HG02759 (cell line): ENCODE results near the gene TAF1D.
"Not testable (repeated sequence)": the region's sequence is repeated elsewhere in the genome, so short reads cannot be mapped to it uniquely, and the experiment has no call there.

Experiments used
- ATAC-seq: cut with Tn5 transposase; IDR thresholded peaks from one replicate; pipeline ENCODE4 v1.9.1; 2021; ENCODE audit warnings: mild to moderate bottlenecking, moderate library complexity; ENCODE audit not compliant: unreplicated experiment

TAF1D gene

DNA sequence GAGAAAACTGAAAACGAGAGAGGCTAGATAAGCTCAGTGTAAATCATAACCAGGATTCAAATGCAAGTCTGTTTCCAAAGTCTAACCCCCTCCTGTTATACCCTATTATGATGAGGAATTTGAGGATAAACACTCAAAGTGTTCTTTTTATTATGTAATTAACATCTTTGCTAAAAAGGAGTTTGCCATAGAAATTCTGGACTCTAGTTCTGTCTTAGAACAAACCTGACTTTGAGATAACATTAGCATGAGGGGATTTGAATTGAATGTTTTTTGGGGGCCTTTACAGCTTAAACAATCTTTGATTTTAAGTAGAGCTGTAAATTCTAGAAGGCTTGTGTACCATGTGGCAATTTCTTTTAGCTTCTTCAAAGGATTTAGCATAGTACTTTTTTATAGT is 9.7 kb upstream of the TAF1D start:
- ATAC-seq: no peak

- ATAC-seq: peak; percentile 85
Observed at GRCh38 chr11:93747122-93747521, 5.8 kb upstream of the TAF1D start.

- ATAC-seq: no peak
Observed at GRCh38 chr11:93746101-93746500, 4.8 kb upstream of the TAF1D start.

- not testable (repeated sequence) for ATAC-seq
Observed at GRCh38 chr11:93745005-93745755, 3.9 kb upstream of the TAF1D start.

GRCh38 chr11:93744669-93745004 is 3.3 kb upstream of the TAF1D start:
- no peak for ATAC-seq

GRCh38 chr11:93743291-93743690 is 2.0 kb upstream of the TAF1D start:
- ATAC-seq: no peak

DNA sequence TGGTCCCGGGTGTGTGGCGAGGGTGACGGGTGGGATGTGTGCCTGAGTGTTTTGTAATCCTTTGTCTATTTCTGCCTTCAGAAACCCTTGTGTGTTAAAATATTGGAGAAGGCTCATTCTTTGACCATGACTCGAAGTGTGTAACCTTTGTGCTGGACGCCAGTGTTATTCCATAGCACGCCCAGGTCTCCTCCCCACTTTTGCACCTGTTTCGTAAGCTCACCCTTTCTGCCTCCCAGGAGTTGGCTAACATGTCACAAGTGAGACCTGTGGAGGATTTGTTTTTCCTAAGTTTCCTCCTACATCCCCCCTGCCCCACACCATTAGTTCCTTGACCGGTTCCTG is 559 bp upstream of the TAF1D start:
- peak; percentile 12 for ATAC-seq

DNA sequence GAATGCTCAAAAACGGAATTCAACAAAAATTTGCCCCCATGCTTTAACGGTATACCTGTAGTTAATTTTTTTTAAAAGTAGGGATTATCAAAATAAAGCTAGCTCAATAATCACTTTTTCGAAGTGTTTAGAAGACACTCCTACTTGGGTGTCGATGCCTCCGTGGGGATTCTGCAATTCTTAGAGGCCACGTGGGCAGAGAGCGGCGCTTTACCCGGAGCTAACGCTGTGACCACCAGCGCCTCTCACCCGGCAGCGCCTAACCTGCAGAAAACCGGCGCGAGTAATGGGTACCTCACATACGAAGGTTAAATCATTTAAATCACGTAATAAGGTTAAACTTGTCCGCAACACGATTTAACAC is 583 bp downstream of the TAF1D start:
- peak; percentile 32 for ATAC-seq

DNA sequence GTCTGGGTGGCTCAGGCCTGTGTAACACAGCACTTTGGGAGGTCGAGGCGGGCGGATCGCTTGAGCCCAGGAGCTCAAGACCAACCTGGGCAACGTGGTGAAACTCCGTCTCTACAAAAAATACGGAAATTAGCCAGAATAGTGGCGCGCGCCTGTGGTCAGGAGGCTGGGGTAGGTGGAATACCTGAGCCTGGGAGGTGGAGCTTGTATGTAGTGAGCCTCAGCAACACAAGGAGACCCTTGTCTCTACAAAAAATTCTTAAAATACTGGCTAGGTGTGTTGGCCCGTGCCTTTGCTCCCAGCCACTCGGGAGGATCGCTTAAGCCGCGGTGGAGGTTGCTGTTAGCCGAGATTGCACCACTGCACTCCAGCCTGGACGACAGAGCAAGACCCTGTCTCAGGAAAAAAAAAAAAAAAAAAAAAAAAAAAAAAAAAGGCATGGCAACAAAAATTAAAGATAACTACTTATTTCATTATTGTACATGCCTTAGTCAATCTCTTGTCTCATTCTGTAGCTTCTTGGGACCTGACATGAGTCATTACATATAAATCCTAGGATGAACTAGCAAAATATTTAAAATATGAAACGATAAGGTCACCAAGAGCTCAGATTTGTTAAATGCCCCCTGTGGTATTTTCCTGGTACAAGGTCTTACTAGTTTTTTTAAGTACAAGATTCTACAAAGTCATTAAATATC is 1.1 kb downstream of the TAF1D start:
- ATAC-seq: no peak

DNA sequence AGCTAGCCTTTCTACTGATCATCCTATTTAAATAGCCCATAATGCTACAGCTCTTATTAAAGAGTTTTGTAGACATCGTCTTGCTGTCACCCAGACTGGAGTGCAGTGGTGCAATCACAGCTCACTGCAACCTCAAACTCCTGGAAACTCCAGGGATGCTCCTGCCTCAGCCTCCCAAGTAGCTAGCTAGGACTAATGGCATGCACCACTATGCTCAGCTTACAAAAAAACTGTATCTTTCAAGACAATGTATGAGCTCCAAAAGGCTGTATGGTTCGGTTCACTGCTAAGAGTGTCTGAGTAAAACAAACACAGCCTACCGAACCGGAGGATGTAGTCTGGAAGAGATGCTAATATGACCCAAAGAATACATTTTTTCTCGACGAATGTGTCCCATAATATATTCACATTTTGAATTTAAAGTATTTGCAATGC is 2.6 kb downstream of the TAF1D start:
- ATAC-seq: no peak

DNA sequence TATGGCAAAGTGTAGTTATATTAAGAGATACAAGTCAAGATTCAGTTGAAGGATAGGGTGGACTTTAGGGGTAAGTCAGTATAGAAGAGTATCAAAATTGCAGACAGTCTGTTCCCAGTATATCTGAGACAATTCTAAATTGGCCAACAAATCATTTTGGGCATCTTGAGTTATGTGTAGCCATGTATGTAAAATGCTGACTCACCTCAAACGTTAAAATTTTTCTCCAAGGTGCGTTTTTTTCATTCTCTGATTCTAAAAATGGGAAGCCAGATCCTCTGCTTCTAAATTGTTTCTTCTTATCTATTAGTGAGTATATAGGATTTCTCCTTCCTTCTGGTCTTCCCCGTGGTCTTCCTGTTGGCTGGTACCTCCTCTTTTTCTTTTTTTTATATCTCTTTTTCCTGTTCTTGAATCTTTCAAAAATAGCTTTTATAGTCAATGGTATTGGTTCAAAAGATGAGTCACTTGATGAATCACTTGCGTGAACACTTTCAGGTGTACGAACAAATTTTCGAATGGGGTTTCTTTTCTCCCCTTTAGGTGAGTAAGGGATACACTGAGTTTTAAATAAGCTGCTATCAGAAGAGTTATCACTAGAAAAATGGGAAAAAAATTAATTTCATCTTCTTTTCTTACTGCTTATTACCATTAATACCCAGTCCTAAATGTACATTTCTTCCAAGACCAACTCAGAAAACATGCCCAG is 3.2 kb downstream of the TAF1D start:
- ATAC-seq: no peak

DNA sequence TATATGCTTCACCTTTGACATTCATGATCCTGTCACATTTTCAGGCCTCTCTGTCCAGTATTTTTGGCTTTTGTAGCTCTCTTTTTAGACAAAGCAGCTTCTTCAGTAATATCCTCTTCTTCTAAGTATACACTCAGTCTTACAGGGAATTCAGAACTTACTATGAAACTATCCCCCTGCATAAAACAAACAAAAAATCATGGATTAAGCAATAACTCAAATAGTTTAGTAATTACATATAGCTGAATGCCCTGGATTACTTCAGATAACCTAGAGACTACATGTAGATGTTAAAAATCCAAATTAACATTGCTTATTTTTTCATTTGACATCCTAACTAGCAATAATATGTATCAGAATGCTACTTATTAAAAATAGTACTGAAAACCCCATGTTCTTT is 5.2 kb downstream of the TAF1D start:
- no peak for ATAC-seq

GRCh38 chr11:93735627-93736026 is 5.7 kb downstream of the TAF1D start:
- ATAC-seq: no peak

DNA sequence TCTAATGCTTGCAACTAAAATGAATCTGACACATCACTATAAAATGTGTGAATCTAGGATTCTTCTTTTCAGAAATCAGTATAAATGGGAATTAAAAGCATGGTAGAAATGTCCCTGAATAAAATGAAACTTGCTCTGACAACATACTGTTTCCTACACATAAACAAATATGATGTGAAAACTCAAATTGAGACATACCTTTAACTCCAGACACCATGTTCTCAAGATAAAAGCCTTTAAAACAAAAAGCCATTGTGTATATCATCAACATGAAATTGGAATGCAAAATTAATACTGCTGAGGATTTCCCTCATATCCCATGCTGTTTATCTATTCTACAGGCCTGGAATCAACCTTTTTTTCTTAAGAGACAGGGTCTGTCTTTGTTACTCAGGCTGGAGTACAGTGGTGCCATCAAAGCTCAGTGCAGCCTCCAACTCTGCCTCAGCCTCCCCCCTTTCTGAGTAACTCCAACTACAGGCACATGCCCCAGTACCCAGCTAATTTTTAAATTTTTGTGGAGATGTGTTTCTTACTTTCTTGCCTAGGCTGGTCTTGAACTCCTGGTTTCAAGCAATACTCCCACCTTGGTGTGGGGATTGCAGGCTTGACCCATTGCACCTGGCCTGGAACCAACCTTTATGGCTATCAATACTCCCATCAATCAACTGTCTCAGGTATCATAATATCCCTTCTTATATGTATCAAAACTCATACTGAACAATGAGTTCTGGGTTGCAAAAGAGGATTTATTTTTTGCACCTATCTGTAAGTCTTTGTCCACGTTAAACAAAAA is 6.7 kb downstream of the TAF1D start:
- ATAC-seq: no peak

DNA sequence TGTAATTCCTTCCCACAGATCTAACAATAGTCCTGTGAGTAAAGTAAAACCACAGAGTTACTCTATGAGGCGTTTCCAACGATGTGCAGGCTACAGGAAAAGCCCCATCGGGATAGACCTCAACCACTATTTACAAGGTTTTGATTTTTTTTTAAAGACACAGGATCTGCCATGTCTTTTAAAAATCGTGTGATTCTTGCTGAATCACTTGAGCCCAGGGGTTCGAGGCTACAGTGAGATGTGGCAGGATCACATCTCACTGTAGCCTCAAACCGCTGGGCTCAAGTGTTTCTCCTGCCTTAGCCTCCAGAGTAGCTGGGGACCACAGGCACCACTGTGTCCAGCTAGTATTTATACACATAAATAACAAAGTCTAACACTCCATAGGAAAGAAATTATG is 7.8 kb downstream of the TAF1D start:
- no peak for ATAC-seq

DNA sequence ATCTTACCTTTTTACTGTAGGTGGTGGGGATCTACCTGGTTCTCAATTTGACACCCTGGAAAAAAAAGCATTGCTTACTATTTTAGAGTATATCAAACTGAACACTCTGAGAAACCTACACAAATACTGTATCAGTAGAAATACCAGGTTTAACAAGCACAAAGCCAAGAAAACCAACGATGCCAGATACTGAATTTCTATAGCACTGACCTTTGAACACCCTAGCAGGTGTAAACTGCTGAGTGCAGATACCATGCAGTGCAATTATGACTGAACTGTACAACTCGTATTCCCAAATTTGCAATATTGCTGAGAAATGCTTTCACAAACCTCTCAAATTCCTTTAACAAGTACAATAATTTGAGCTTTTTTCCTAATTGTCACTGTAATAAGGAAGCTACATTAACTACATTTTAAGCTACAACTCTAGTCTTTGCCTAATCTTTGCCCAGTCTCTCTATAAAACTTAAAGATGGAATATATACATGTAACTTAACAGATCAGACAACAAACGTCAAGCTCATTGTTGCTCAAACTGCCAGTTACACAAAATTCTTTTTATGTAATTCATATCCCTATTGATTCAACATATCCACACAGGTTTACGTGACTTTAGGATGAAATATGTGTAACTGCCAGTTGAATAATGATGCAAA is 8.9 kb downstream of the TAF1D start:
- ATAC-seq: no peak

DNA sequence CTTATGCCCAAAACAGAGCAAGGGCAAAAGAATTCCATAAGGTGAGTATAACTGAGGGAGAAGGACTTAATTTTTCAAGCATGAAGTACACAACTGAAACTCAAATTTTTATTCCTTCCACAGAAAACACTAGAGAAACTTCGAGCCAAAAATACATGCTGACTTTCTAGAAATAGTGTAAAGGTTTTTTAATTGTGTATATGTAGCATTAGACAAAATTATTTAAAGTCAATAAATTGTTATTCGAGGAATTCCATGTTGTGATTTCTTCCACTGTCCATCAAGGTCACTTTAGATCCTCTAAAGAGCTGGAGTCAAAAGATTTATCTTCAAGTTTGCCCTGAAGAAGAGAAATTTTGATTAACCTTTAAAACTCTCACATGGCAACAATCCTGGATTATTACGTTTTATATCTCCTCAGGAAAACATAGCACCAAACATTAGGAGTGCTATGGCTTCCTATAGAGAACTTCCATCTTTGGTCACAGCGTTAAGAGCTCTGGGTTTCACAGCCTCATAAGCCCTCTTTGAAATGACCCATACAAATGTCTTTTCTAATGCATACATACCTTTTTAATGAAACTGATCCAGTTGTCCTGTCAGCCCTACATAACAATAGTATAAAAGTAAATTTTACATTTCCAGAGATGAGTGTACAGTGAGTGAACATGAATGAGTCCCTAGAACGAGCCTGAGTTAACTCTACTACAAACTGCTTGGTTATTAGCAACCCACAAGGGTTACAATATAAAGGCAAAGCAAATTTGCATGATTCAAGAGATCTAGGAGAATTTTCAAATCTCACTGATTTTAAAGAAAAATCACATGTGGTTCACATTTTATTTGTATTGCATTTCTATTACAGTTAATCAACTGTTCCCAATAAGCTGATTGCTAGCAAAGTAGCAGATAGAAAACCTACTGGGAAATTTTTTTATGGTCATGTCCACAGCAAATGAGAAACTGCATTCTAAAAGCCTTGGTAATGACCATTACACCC is 10.9 kb downstream of the TAF1D start:
- ATAC-seq: no peak

DNA sequence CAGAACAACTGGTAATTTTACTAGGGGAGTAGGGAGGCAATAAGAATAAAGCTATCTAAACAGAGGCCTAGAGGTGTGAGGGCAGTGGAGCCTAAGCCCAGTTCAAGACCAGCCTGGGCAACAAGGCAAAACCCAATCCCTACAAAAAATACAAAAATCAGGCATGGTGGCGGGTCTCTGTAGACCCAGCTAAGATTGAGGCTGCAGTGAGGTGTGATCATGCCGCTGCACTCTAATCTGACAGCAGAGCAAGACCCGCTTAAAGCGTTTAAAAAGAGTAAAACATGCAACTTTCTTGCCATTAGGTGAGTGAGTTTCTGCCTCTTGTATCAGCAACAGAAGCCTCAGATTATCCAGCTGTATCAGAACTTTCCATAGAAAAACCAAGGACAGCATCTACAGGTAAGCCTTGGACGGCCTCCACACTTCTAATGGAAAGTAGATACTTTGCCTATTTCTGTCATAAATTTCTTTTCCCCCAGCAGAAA is 12.1 kb downstream of the TAF1D start:
- no peak for ATAC-seq

DNA sequence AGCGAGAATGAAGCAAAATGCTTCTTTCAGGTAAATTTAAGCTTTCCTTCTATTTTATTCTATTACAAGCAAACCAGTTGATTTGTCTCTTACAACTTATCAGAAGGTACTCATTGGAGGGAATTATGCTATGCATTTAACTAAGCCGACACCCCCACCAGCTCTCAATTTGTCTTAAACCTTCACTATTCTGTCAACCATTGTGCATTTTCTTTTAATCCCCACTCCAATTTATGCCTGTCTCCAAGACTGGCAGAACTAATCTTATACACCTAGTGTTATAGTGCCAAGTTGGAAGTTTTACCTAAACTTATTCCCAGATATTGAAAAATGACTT is 12.5 kb downstream of the TAF1D start:
- no peak for ATAC-seq
